ENCODE data around the gene KIAA1191. TPM values are rescaled to one million over a fixed set of nuclear protein-coding genes. Genes with fewer than 3 reads are reported as not detected.

KIAA1191 gene
- total RNA-seq, 4 donors from 2014 or later: 58.0 to 89.4 (median 73.4) TPM

- WGBS, 2 donors: 29 to 32% methylated on average over 8 of the region's 8 CpGs
- H3K4me3 ChIP-seq (ENCODE audit: low read depth, poor library complexity, severe bottlenecking): peak overlapping the region; percentile 67
- intact Hi-C loops (cut with DNase I; ENCODE audit: low total_unique reads): no loop called here
- DNase-seq (ENCODE audit: low spot score in 2 of 2): no peak
- TF ChIP-seq POLR2A (IDR thresholded peaks at IDR 0.05) (no peak), CTCF (IDR thresholded peaks at IDR 0.05) (no peak)
Observed at GRCh38 chr5:176387384-176387925, 25.9 kb upstream of the KIAA1191 start.

GRCh38 chr5:176386491-176386890 is 24.9 kb upstream of the KIAA1191 start:
- TF ChIP-seq POLR2A (IDR thresholded peaks at IDR 0.05): no peak
- TF ChIP-seq CTCF (IDR thresholded peaks at IDR 0.05): no peak
- 65% methylated on average over 1 of the region's 1 CpG for whole genome bisulfite sequencing, 2 donors
- no peak overlapping the region for H3K4me3 ChIP-seq (ENCODE audit: low read depth, poor library complexity, severe bottlenecking)
- intact Hi-C loops (cut with DNase I; ENCODE audit: low total_unique reads): no loop called here
- no peak for DNase-seq (ENCODE audit: low spot score in 2 of 2)

- H3K4me3 ChIP-seq (ENCODE audit: low read depth, poor library complexity, severe bottlenecking): no peak overlapping the region
- DNase-seq (ENCODE audit: low spot score in 2 of 2): no peak
- TF ChIP-seq CTCF (IDR thresholded peaks at IDR 0.05) (no peak), POLR2A (IDR thresholded peaks at IDR 0.05) (no peak)
- intact Hi-C loops (cut with DNase I; ENCODE audit: low total_unique reads): no loop called here
- WGBS, 2 donors: 91 to 93% methylated on average over 12 of the region's 12 CpGs
Observed at GRCh38 chr5:176384991-176385390, 23.4 kb upstream of the KIAA1191 start.

- no peak for DNase-seq (ENCODE audit: low spot score in 2 of 2)
- H3K4me3 ChIP-seq (ENCODE audit: low read depth, poor library complexity, severe bottlenecking): no peak overlapping the region
- intact Hi-C loops (cut with DNase I; ENCODE audit: low total_unique reads): no loop called here
- no peak for TF ChIP-seq POLR2A (IDR thresholded peaks at IDR 0.05)
- WGBS, 2 donors: 93% methylated on average over 8 of the region's 8 CpGs
Observed at GRCh38 chr5:176384366-176384930, 22.9 kb upstream of the KIAA1191 start.

GRCh38 chr5:176383961-176384360 is 22.4 kb upstream of the KIAA1191 start:
- H3K4me3 ChIP-seq (ENCODE audit: low read depth, poor library complexity, severe bottlenecking): no peak overlapping the region
- intact Hi-C loops (cut with DNase I; ENCODE audit: low total_unique reads): no loop called here
- TF ChIP-seq POLR2A (IDR thresholded peaks at IDR 0.05): no peak
- TF ChIP-seq CTCF (IDR thresholded peaks at IDR 0.05): no peak
- WGBS, 2 donors: 74 to 78% methylated on average over 9 of the region's 9 CpGs
- DNase-seq (ENCODE audit: low spot score in 2 of 2): no peak

- intact Hi-C loops (cut with DNase I; ENCODE audit: low total_unique reads): no loop called here
- WGBS, 2 donors: 80 to 88% methylated on average over 15 of the region's 15 CpGs
- TF ChIP-seq CTCF (IDR thresholded peaks at IDR 0.05): no peak
- TF ChIP-seq POLR2A (IDR thresholded peaks at IDR 0.05): no peak
Observed at GRCh38 chr5:176383248-176383905, 21.8 kb upstream of the KIAA1191 start.

More at GRCh38 chr5:176383248-176383905, 21.8 kb upstream of the KIAA1191 start:
- no peak overlapping the region for H3K4me3 ChIP-seq (ENCODE audit: low read depth, poor library complexity, severe bottlenecking)
- no peak for DNase-seq (ENCODE audit: low spot score in 2 of 2)

All from lower leg skin (tissue), 4 donors.